NB4 (cell line): ENCODE measurements around the gene ADORA2A.

Experiments used
- POLR2A ChIP-seq: IDR thresholded peaks from 2 replicates; pipeline ENCODE4 v1.6.1; 2011; ENCODE audit warnings: mild to moderate bottlenecking; ENCODE audit not compliant: insufficient read length; ENCODE audit errors: extremely low read depth
- TF ChIP-seq, protein P1 (sequence below): IDR thresholded peaks from one replicate; pipeline ENCODE4 v1.5.1; 2012; ENCODE audit warnings: low read depth, low read length

DNA sequence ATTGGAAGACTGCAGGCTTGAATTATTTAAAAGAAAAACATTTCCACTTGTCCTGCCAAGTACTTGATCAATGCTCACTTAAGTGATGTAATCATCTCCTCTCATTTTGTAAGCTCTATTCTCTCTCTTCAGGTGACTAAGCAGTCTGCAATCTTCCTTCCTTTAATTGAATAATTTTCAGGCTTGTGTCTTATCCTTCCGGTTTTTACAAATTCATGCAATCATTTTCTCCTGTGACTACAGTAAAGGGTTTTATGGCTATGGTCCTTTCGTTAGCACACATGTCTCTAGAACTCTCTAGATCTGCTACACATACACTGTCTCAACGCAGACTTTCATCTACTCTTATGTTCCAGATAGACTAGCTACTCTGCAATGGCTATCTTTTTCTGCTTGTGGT lies 55.2 kb downstream of the ADORA2A start:
- TF ChIP-seq POLR2A = no peak
- TF ChIP-seq, protein P1, sequence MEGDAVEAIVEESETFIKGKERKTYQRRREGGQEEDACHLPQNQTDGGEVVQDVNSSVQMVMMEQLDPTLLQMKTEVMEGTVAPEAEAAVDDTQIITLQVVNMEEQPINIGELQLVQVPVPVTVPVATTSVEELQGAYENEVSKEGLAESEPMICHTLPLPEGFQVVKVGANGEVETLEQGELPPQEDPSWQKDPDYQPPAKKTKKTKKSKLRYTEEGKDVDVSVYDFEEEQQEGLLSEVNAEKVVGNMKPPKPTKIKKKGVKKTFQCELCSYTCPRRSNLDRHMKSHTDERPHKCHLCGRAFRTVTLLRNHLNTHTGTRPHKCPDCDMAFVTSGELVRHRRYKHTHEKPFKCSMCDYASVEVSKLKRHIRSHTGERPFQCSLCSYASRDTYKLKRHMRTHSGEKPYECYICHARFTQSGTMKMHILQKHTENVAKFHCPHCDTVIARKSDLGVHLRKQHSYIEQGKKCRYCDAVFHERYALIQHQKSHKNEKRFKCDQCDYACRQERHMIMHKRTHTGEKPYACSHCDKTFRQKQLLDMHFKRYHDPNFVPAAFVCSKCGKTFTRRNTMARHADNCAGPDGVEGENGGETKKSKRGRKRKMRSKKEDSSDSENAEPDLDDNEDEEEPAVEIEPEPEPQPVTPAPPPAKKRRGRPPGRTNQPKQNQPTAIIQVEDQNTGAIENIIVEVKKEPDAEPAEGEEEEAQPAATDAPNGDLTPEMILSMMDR = no peak
